GM19452 (cell line): ENCODE measurements around the gene LIMCH1.

Experiments
- ATAC-seq: cut with Tn5 transposase; IDR thresholded peaks from one replicate; pipeline ENCODE4 v1.9.1; 2021; ENCODE audit not compliant: unreplicated experiment

Gene LIMCH1

GRCh38 chr4:41602886-41603498 lies 65.0 kb downstream of the LIMCH1 start:
- ATAC-seq: no peak

- ATAC-seq: no peak
These were observed 71.9 kb downstream of the LIMCH1 start for GRCh38 chr4:41609851-41610250.

- no peak for ATAC-seq
These were observed 72.5 kb downstream of the LIMCH1 start for GRCh38 chr4:41610474-41610873.

GRCh38 chr4:41611124-41611838 lies 73.3 kb downstream of the LIMCH1 start:
- ATAC-seq: no peak

GRCh38 chr4:41611881-41612871 lies 74.2 kb downstream of the LIMCH1 start:
- no peak for ATAC-seq

GRCh38 chr4:41613386-41613785 lies 75.4 kb downstream of the LIMCH1 start:
- ATAC-seq: no peak

- no peak for ATAC-seq
These were observed 75.9 kb downstream of the LIMCH1 start for GRCh38 chr4:41613821-41614220.

GRCh38 chr4:41614519-41614918 lies 76.6 kb downstream of the LIMCH1 start:
- ATAC-seq: no peak

- ATAC-seq: no peak
These were observed 81.2 kb downstream of the LIMCH1 start for GRCh38 chr4:41619161-41619560.

- ATAC-seq: no peak
These were observed 82.8 kb downstream of the LIMCH1 start for GRCh38 chr4:41620594-41621256.

GRCh38 chr4:41622787-41623186 lies 84.8 kb downstream of the LIMCH1 start:
- no peak for ATAC-seq

- no peak for ATAC-seq
These were observed 86.8 kb downstream of the LIMCH1 start for GRCh38 chr4:41624765-41625164.

GRCh38 chr4:41625531-41625930 lies 87.6 kb downstream of the LIMCH1 start:
- no peak for ATAC-seq

GRCh38 chr4:41628936-41629335 lies 91.0 kb downstream of the LIMCH1 start:
- no peak for ATAC-seq

- ATAC-seq: no peak
These were observed 93.6 kb downstream of the LIMCH1 start for GRCh38 chr4:41631523-41631922.

GRCh38 chr4:41632481-41633073 lies 94.6 kb downstream of the LIMCH1 start:
- no peak for ATAC-seq

- no peak for ATAC-seq
These were observed 95.4 kb downstream of the LIMCH1 start for GRCh38 chr4:41633321-41633720.

- ATAC-seq: no peak
These were observed 97.5 kb downstream of the LIMCH1 start for GRCh38 chr4:41635441-41635840.

GRCh38 chr4:41638203-41638602 lies 100.2 kb downstream of the LIMCH1 start:
- no peak for ATAC-seq

- ATAC-seq: no peak
These were observed 100.9 kb downstream of the LIMCH1 start for GRCh38 chr4:41638866-41639265.

- no peak for ATAC-seq
These were observed 101.3 kb downstream of the LIMCH1 start for GRCh38 chr4:41639291-41639690.
